Measurements from ENCODE around the gene TPRG1.

DNA sequence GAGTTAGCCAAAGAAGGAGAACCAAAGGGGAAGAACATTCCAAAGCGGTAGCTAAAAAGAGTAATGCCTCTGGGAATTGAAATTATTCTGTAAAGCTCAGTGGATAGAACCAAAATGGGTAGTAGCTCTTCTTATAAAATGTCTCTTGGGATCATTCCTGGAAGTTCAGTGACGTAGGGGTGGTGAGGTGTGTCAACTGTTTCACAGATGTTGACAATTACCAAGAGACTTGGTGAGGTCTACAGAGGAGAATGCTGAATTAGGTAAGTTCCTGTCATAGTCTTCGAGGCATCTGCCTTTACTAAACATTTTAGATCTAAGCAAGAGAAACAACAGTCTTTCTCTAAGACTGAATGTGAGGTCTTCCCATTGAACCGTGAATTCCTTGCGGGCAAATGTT lies 67.8 kb downstream of the TPRG1 start:
- TF ChIP-seq, protein P1, sequence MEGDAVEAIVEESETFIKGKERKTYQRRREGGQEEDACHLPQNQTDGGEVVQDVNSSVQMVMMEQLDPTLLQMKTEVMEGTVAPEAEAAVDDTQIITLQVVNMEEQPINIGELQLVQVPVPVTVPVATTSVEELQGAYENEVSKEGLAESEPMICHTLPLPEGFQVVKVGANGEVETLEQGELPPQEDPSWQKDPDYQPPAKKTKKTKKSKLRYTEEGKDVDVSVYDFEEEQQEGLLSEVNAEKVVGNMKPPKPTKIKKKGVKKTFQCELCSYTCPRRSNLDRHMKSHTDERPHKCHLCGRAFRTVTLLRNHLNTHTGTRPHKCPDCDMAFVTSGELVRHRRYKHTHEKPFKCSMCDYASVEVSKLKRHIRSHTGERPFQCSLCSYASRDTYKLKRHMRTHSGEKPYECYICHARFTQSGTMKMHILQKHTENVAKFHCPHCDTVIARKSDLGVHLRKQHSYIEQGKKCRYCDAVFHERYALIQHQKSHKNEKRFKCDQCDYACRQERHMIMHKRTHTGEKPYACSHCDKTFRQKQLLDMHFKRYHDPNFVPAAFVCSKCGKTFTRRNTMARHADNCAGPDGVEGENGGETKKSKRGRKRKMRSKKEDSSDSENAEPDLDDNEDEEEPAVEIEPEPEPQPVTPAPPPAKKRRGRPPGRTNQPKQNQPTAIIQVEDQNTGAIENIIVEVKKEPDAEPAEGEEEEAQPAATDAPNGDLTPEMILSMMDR (IDR thresholded peaks at IDR 0.05) = no peak
- no peak for TF ChIP-seq EZH2phosphoT487 (IDR thresholded peaks at IDR 0.05)

Data from neural progenitor cell (in vitro differentiated cells).